B cell (primary cell): Measurements from ENCODE around the gene MTCL1. TPM values are rescaled to one million over a fixed set of nuclear protein-coding genes. Genes with fewer than 3 reads are reported as not detected.

Experiments used
- ATAC-seq: fragments of 200-7000 bp; cut with Tn5 transposase; one replicate; pipeline ENCODE4 v1.10.0; 2021; ENCODE audit warnings: low read depth, mild to moderate bottlenecking, moderate number of reproducible peaks, moderate library complexity
- CTCF ChIA-PET: fragments of 350-600 bp; sonication (Branson Sonifier 250); formaldehyde crosslinking; loops from one replicate; lab custom pipeline; 2021; ENCODE audit warnings: antibody characterized with exemption, inconsistent platforms; lab: Charles Lee
- POLR2A ChIA-PET: fragments of 350-600 bp; sonication (Branson Sonifier 250); formaldehyde crosslinking; loops from one replicate; lab custom pipeline; 2021; ENCODE audit warnings: antibody characterized with exemption; lab: Charles Lee
- DNase-seq: peaks from one replicate; pipeline ENCODE4 v3.0.0; 2013
- H2AFZ ChIP-seq: 2 replicates; pipeline ENCODE4 v1.6.1; 2012; ENCODE audit warnings: mild to moderate bottlenecking, low read depth, low read length; ENCODE audit not compliant: insufficient read depth, poor library complexity, severe bottlenecking
- H3K27ac ChIP-seq, 2 donors: 1 replicate in 1 of 2; 2 replicates in 1 of 2; pipeline ENCODE4 v1.5.1; 2012 to 2013; ENCODE audit warnings: low read length in 2 of 2, mild to moderate bottlenecking in 2 of 2, moderate library complexity in 1 of 2
- H3K27me3 ChIP-seq, 4 experiments: fragments of 200-600 bp in 1 of 4; sonication (generic) in 1 of 4; replicated peaks in 1 of 4; 1 replicate in 2 of 4; 2 replicates in 2 of 4; pipeline versions ENCODE4 v1.6.1 to v1.7.0; 2013 to 2016; ENCODE audit warnings: low read length in 3 of 4, mild to moderate bottlenecking in 2 of 4, mixed read lengths in 1 of 4, moderate library complexity in 1 of 4; ENCODE audit not compliant: insufficient read depth in 4 of 4, control insufficient read depth in 3 of 4; ENCODE audit errors: control extremely low read depth in 1 of 4
- H3K36me3 ChIP-seq, 2 experiments: replicated peaks in 1 of 2; 1 replicate in 1 of 2; 2 replicates in 1 of 2; pipeline versions ENCODE4 v1.6.1 to v1.7.1; 2013; ENCODE audit warnings: low read length in 1 of 2; ENCODE audit not compliant: insufficient read depth in 2 of 2, control insufficient read depth in 1 of 2; ENCODE audit errors: control extremely low read depth in 1 of 2, extremely low read depth in 1 of 2
- H3K4me1 ChIP-seq, 2 donors: fragments of 200-600 bp in 1 of 2; sonication (generic) in 1 of 2; 1 replicate in 1 of 2; 2 replicates in 1 of 2; pipeline versions ENCODE4 v1.5.1 to v1.6.1; 2013 to 2017; ENCODE audit warnings: low read length in 2 of 2; ENCODE audit not compliant: control insufficient read depth in 2 of 2, insufficient read depth in 2 of 2
- H3K4me2 ChIP-seq: replicated peaks from 2 replicates; pipeline ENCODE3; 2012; ENCODE audit warnings: mild to moderate bottlenecking, low read depth, low read length; ENCODE audit not compliant: poor library complexity, severe bottlenecking
- H3K4me3 ChIP-seq, 5 experiments: fragments of 200-600 bp in 1 of 5; sonication (generic) in 1 of 5; 1 replicate in 3 of 5; 2 replicates in 2 of 5; pipeline versions ENCODE4 v1.5.1 to v1.7.0; 2011 to 2016; ENCODE audit warnings: low read length in 4 of 5, mild to moderate bottlenecking in 4 of 5, low read depth in 2 of 5, control low read depth in 1 of 5, moderate library complexity in 1 of 5; ENCODE audit not compliant: insufficient read depth in 1 of 5; ENCODE audit errors: control extremely low read depth in 1 of 5, extremely low read depth in 1 of 5
- H3K79me2 ChIP-seq: fragments of 200-600 bp; sonication (generic); one replicate; pipeline ENCODE4 v1.6.0; 2016; ENCODE audit warnings: low read length; ENCODE audit not compliant: control insufficient read depth, insufficient read depth
- H3K9ac ChIP-seq: fragments of 200-600 bp; sonication (generic); 2 replicates; pipeline ENCODE4 v1.6.1; 2017; ENCODE audit warnings: mild to moderate bottlenecking, low read length, moderate library complexity
- H3K9me3 ChIP-seq, 3 donors: one replicate each; pipeline versions ENCODE4 v1.6.1 to v1.7.1; 2013; ENCODE audit warnings: low read length in 2 of 3; ENCODE audit not compliant: control insufficient read depth in 2 of 3, insufficient read depth in 1 of 3; ENCODE audit errors: control extremely low read depth in 1 of 3
- H4K20me1 ChIP-seq: 2 replicates; pipeline ENCODE4 v1.6.0; 2012; ENCODE audit warnings: mild to moderate bottlenecking, low read length; ENCODE audit not compliant: insufficient read depth, control insufficient read depth, poor library complexity, severe bottlenecking
- H3K27ac Mint-ChIP-seq: one replicate; pipeline ENCODE4 v1.8.0; 2021; ENCODE audit warnings: mixed read lengths
- H3K27me3 Mint-ChIP-seq: one replicate; pipeline ENCODE4 v1.8.0; 2021; ENCODE audit warnings: mixed read lengths
- H3K4me1 Mint-ChIP-seq: one replicate; pipeline ENCODE4 v1.8.0; 2021; ENCODE audit warnings: mixed read lengths
- H3K4me3 Mint-ChIP-seq: one replicate; pipeline ENCODE4 v1.8.0; 2021; ENCODE audit warnings: mixed read lengths
- H3K9me3 Mint-ChIP-seq: one replicate; pipeline ENCODE4 v1.8.0; 2022; ENCODE audit warnings: mixed read lengths; ENCODE audit not compliant: insufficient read depth
- EZH2 ChIP-seq: IDR thresholded peaks from 2 replicates; pipeline ENCODE4 v1.6.1; 2012; ENCODE audit warnings: borderline replicate concordance, low read depth, mild to moderate bottlenecking, moderate library complexity, low read length; ENCODE audit not compliant: insufficient read depth, poor library complexity, severe bottlenecking
- WGBS: methylation state at CpG from one replicate; pipeline ENCODE4 v1.1.5; 2013; ENCODE audit warnings: missing lambda C conversion rate; ENCODE audit not compliant: insufficient coverage; 5-methylcytosine and 5-hydroxymethylcytosine counted together
- intact Hi-C: fragments of 100-400 bp; cut with micrococcal nuclease; formaldehyde crosslinking; loops from one replicate; pipeline ENCODE4 v1.10.0; 2022
- polyA plus RNA-seq: library from polyadenylated mRNA; depleted of rRNA; stranded (reverse); fragments of >200 nt; gene quantifications from 2 replicates; pipeline ENCODE4 v1.2.3, GENCODE V29; 2012
- total RNA-seq, 2 donors: library from RNA; stranded (reverse); fragments of 120-200 nt in 1 of 2; gene quantifications; 1 replicate in 1 of 2; 2 replicates in 1 of 2; pipeline versions ENCODE4 v1.2.3 to v1.2.4, GENCODE V29; 2013 to 2022
- TF ChIP-seq, protein P1 (sequence below): fragments of 200-600 bp; IDR thresholded peaks from one replicate; pipeline ENCODE4 v1.8.0; 2022; ENCODE audit warnings: antibody characterized with exemption, mild to moderate bottlenecking

Gene MTCL1
- total and polyA plus RNA-seq, 2 donors (not counting 1 experiment from before 2014, with no cell fraction given): 2.7 to 5.8 TPM

DNA sequence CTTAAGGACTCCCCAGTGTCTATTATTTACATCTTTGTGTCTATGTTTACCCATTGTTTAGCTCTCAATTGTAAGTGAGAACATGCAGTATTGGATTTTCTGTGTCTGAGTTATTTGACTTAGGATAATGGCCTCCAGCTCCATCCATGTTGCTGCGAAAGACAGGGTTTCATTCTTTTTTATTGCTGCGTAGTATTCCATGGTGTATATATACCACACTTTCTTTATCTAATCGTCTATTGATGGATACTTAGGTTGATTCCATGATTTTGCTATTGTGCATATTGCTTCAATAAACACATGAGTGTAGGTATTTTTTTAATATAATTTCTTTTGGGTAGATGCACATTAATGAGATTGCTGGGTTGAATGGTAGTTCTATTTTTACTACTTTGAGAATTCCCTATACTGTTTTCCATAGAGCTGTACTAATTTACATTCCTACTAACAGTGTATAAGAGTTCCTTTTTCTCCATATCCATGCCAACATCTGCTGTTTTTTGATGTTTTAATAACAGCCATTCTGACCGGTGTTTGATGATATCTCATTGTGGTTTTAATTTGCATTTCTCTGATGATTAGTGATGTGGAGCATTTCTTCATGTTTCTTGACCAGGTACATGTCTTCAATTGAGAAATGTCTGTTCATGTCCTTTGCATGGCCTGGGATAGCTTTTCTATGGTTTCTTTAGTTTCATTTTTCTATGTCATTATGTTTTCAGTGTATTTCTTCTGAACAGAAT is 21.8 kb downstream of the MTCL1 start:
- peaks cover 26% of the 10 kb centered on the region for H3K4me1 Mint-ChIP-seq
- H3K4me1 ChIP-seq: peaks cover 4 to 16% of the 10 kb centered on the region in 2 donors
- no peak overlapping the region for H3K27ac ChIP-seq
- H3K9me3 Mint-ChIP-seq: no peaks in the 10 kb centered on the region
- H3K4me3 Mint-ChIP-seq: peak overlapping the region; percentile 35
- POLR2A ChIA-PET: no interaction called here
- no peaks in the 10 kb centered on the region for H3K79me2 ChIP-seq
- H3K4me2 ChIP-seq: peak overlapping the region; percentile 16
- H3K27ac Mint-ChIP-seq: no peak overlapping the region
- H3K27me3 ChIP-seq: no peaks in the 10 kb centered on the region
- H3K9ac ChIP-seq: peak overlapping the region; percentile 9
- CTCF ChIA-PET: interaction anchor here (0.9 kb wide), 1 partner anchor 30 kb away, joined by 3 read pairs; no protein-coding TSS in a partner anchor
- no peaks in the 10 kb centered on the region for H4K20me1 ChIP-seq
- intact Hi-C loops: no loop called here
- WGBS: no CpG with 5 or more reads among the region's 4 CpGs
- TF ChIP-seq, protein P1, sequence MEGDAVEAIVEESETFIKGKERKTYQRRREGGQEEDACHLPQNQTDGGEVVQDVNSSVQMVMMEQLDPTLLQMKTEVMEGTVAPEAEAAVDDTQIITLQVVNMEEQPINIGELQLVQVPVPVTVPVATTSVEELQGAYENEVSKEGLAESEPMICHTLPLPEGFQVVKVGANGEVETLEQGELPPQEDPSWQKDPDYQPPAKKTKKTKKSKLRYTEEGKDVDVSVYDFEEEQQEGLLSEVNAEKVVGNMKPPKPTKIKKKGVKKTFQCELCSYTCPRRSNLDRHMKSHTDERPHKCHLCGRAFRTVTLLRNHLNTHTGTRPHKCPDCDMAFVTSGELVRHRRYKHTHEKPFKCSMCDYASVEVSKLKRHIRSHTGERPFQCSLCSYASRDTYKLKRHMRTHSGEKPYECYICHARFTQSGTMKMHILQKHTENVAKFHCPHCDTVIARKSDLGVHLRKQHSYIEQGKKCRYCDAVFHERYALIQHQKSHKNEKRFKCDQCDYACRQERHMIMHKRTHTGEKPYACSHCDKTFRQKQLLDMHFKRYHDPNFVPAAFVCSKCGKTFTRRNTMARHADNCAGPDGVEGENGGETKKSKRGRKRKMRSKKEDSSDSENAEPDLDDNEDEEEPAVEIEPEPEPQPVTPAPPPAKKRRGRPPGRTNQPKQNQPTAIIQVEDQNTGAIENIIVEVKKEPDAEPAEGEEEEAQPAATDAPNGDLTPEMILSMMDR: no peak
- TF ChIP-seq EZH2: no peak
- no peaks in the 10 kb centered on the region for H3K36me3 ChIP-seq
- no peak for DNase-seq
- H3K4me3 ChIP-seq: no peak overlapping the region
- no peak for ATAC-seq
- no peaks in the 10 kb centered on the region for H3K27me3 Mint-ChIP-seq
- peaks cover 0 to 4% (median 0%) of the 10 kb centered on the region in 3 donors for H3K9me3 ChIP-seq
- H2AFZ ChIP-seq: no peak overlapping the region
